Motor neuron (in vitro differentiated cells): ENCODE data around the gene FGGY. TPM values are rescaled to one million over a fixed set of nuclear protein-coding genes. Genes with fewer than 3 reads are reported as not detected.
"Not testable (repeated sequence)": the region's sequence is repeated elsewhere in the genome, so short reads cannot be mapped to it uniquely, and the experiment has no call there.

Experiments
- ATAC-seq, 8 experiments: fragments of 200-7000 bp; cut with Tn5 transposase; replicated peaks in 6 of 8; 2 replicates each; pipeline ENCODE4 v1.8.0; 2021; ENCODE audit warnings: mild to moderate bottlenecking in 8 of 8, moderate library complexity in 8 of 8
- H3K27ac ChIP-seq, 2 donors: fragments of 250-450 bp; sonication (Bioruptor Pico); 2 replicates each; pipeline ENCODE4 v1.9.0; 2021; ENCODE audit warnings: antibody characterized with exemption in 2 of 2, mild to moderate bottlenecking in 2 of 2, moderate library complexity in 1 of 2
- H3K4me1 ChIP-seq, 2 donors: fragments of 250-450 bp; sonication (Bioruptor Pico); replicated peaks in 1 of 2; 2 replicates each; pipeline ENCODE4 v1.6.1; 2021; ENCODE audit warnings: antibody characterized with exemption in 2 of 2, mild to moderate bottlenecking in 2 of 2, moderate library complexity in 1 of 2
- H3K4me3 ChIP-seq, 5 donors: fragments of 250-450 bp; sonication (Bioruptor Pico); 2 replicates each; pipeline ENCODE4 v1.9.0; 2021; ENCODE audit warnings: antibody characterized with exemption in 5 of 5, mild to moderate bottlenecking in 5 of 5, moderate library complexity in 4 of 5
- WGBS, 10 experiments: fragments of 450-650 bp; shearing (Covaris generic); methylation state at CpG; one replicate each; pipeline ENCODE4 v1.0.0; 2022; 5-methylcytosine and 5-hydroxymethylcytosine counted together
- in situ Hi-C, 9 experiments: fragments of 400-800 bp; cut with MboI; loops; one replicate each; pipeline ENCODE4 v1.15.0; 2021; ENCODE audit warnings: low sequenced_read_pairs in 9 of 9, low pct_unique_long_range_greater_than_20kb in 2 of 9; ENCODE audit not compliant: unreplicated experiment in 9 of 9
- total RNA-seq, 8 experiments: library from RNA; unstranded; fragments of 300-600 nt; gene quantifications; 2 replicates each; pipeline versions ENCODE4 v1.2.3 to v1.2.4, GENCODE V29; 2022

Gene FGGY
- total RNA-seq, 8 experiments from 2014 or later: 8.4 to 33.0 (median 18.6) TPM

- H3K4me3 ChIP-seq: no peak overlapping the region
- in situ Hi-C loops: loop anchor here in 1 of 9 experiments (25.0 kb wide), 1 partner anchor 504 kb away; the partner anchor contains the start of gene JUN
- peaks cover 3 to 5% of the 10 kb centered on the region in 2 donors for H3K4me1 ChIP-seq
- H3K27ac ChIP-seq: no peak overlapping the region
- no peak for ATAC-seq
These were observed 5.3 kb upstream of the FGGY start for GRCh38 chr1:59291561-59291960.

- H3K4me1 ChIP-seq: peaks cover 6 to 9% of the 10 kb centered on the region in 2 donors
- no peak for ATAC-seq
- in situ Hi-C loops: loop anchor here in 1 of 9 experiments (25.0 kb wide), 1 partner anchor 505 kb away; the partner anchor contains the start of gene JUN
- H3K4me3 ChIP-seq: no peak overlapping the region
- WGBS, 10 experiments: 42 to 100% (median 82%) methylated on average over 1 to 2 of the region's 2 CpGs; no CpG with 5 or more reads in 2 of the 10 experiments
- no peak overlapping the region for H3K27ac ChIP-seq
These were observed 4.3 kb upstream of the FGGY start for GRCh38 chr1:59292562-59292961.

- WGBS, 10 experiments: 30 to 100% (median 83%) methylated on average over 1 to 2 of the region's 2 CpGs
- Histone ChIP-seq H3K4me3 (no peak overlapping the region), H3K4me1 (peaks cover 12 to 14% of the 10 kb centered on the region in 2 donors), H3K27ac (no peak overlapping the region)
- in situ Hi-C loops: loop anchor here in 1 of 9 experiments (25.0 kb wide), 1 partner anchor 506 kb away; the partner anchor contains the start of gene JUN
- no peak for ATAC-seq
These were observed 3.7 kb upstream of the FGGY start for GRCh38 chr1:59293206-59293605.

GRCh38 chr1:59293849-59294248 is 3.0 kb upstream of the FGGY start:
- in situ Hi-C loops: loop anchor here in 1 of 9 experiments (25.0 kb wide), 1 partner anchor 507 kb away; the partner anchor contains the start of gene JUN
- Histone ChIP-seq H3K4me3 (no peak overlapping the region), H3K27ac (no peak overlapping the region), H3K4me1 (peaks cover 15 to 17% of the 10 kb centered on the region in 2 donors)
- 81 to 100% (median 97%) methylated on average over 1 to 11 of the region's 12 CpGs; no CpG with 5 or more reads in 3 of the 10 experiments for WGBS, 10 experiments
- no peak for ATAC-seq

GRCh38 chr1:59294423-59294822 is 2.5 kb upstream of the FGGY start:
- in situ Hi-C loops: loop anchor here in 1 of 9 experiments (25.0 kb wide), 1 partner anchor 507 kb away; the partner anchor contains the start of gene JUN
- no peak for ATAC-seq
- Histone ChIP-seq H3K27ac (no peak overlapping the region), H3K4me1 (peaks cover 15 to 17% of the 10 kb centered on the region in 2 donors), H3K4me3 (no peak overlapping the region)
- 89 to 100% (median 100%) methylated on average over 1 to 4 of the region's 4 CpGs; no CpG with 5 or more reads in 2 of the 10 experiments for WGBS, 10 experiments

GRCh38 chr1:59295618-59296017 is 1.3 kb upstream of the FGGY start:
- H3K27ac ChIP-seq: no peak overlapping the region
- WGBS, 10 experiments: 40 to 88% (median 67%) methylated on average over 1 to 4 of the region's 4 CpGs; no CpG with 5 or more reads in 2 of the 10 experiments

GRCh38 chr1:59298026-59298583 is 1.2 kb downstream of the FGGY start:
- H3K4me3 ChIP-seq: no peak overlapping the region
- no peak for ATAC-seq
- H3K27ac ChIP-seq: no peak overlapping the region
- H3K4me1 ChIP-seq: peaks cover 15 to 17% of the 10 kb centered on the region in 2 donors
- WGBS, 10 experiments: 12 to 83% (median 49%) methylated on average over 1 to 2 of the region's 2 CpGs
- in situ Hi-C loops: loop anchor here in 1 of 9 experiments (25.0 kb wide), 1 partner anchor 511 kb away; the partner anchor contains the start of gene JUN

More at GRCh38 chr1:59295618-59296017, 1.3 kb upstream of the FGGY start:
- in situ Hi-C loops: loop anchor here in 1 of 9 experiments (25.0 kb wide), 1 partner anchor 508 kb away; the partner anchor contains the start of gene JUN
- peaks cover 15 to 17% of the 10 kb centered on the region in 2 donors for H3K4me1 ChIP-seq
- no peak for ATAC-seq
- peak overlapping the region; percentile 45 to 55 (median 48) for H3K4me3 ChIP-seq

- ATAC-seq: no peak
- Histone ChIP-seq H3K27ac (no peak overlapping the region), H3K4me3 (no peak overlapping the region), H3K4me1 (peaks cover 15 to 17% of the 10 kb centered on the region in 2 donors)
- in situ Hi-C loops: loop anchor here in 1 of 9 experiments (25.0 kb wide), 1 partner anchor 512 kb away; the partner anchor contains the start of gene JUN
- 0 to 100% (median 84%) methylated on average over 1 to 6 of the region's 6 CpGs for WGBS, 10 experiments
These were observed 1.9 kb downstream of the FGGY start for GRCh38 chr1:59298710-59299346.

- H3K4me1 ChIP-seq: peaks cover 15 to 17% of the 10 kb centered on the region in 2 donors
- H3K27ac ChIP-seq, H3K4me3 ChIP-seq, ATAC-seq: not testable (repeated sequence)
- WGBS, 10 experiments: 91 to 100% (median 97%) methylated on average over 2 to 8 of the region's 11 CpGs; no CpG with 5 or more reads in 1 of the 10 experiments
- in situ Hi-C loops: loop anchor here in 1 of 9 experiments (25.0 kb wide), 1 partner anchor 512 kb away; the partner anchor contains the start of gene JUN
These were observed 2.8 kb downstream of the FGGY start for GRCh38 chr1:59299670-59300069.

- no peak for ATAC-seq
- Histone ChIP-seq H3K27ac (no peak overlapping the region), H3K4me3 (no peak overlapping the region), H3K4me1 (peaks cover 9 to 14% of the 10 kb centered on the region in 2 donors)
- 88 to 100% (median 100%) methylated on average over 1 of the region's 1 CpG; no CpG with 5 or more reads in 1 of the 10 experiments for WGBS, 10 experiments
- in situ Hi-C loops: no loop called here
These were observed 5.4 kb downstream of the FGGY start for GRCh38 chr1:59302297-59302696.

GRCh38 chr1:59302871-59303270 is 6.0 kb downstream of the FGGY start:
- 25 to 95% (median 68%) methylated on average over 1 to 2 of the region's 2 CpGs for WGBS, 10 experiments
- in situ Hi-C loops: no loop called here
- no peak for ATAC-seq

GRCh38 chr1:59305188-59305587 is 8.3 kb downstream of the FGGY start:
- ATAC-seq: no peak
- Histone ChIP-seq H3K27ac (no peak overlapping the region), H3K4me3 (no peak overlapping the region), H3K4me1 (peaks cover 0 to 3% of the 10 kb centered on the region in 2 donors)
- in situ Hi-C loops: no loop called here

More at GRCh38 chr1:59302871-59303270, 6.0 kb downstream of the FGGY start:
- H3K4me3 ChIP-seq: no peak overlapping the region
- H3K4me1 ChIP-seq: peaks cover 4 to 8% of the 10 kb centered on the region in 2 donors
- no peak overlapping the region for H3K27ac ChIP-seq

- Histone ChIP-seq H3K4me3 (no peak overlapping the region), H3K27ac (no peak overlapping the region), H3K4me1 (peaks cover 5 to 6% of the 10 kb centered on the region in 2 donors)
- ATAC-seq: no peak
- in situ Hi-C loops: no loop called here
These were observed 10.7 kb downstream of the FGGY start for GRCh38 chr1:59307591-59307990.
